ENCODE measurements around the gene CLSTN3. TPM values are rescaled to one million over a fixed set of nuclear protein-coding genes. Genes with fewer than 3 reads are reported as not detected.

Gene CLSTN3
- total and polyA plus RNA-seq, 2 of the 13 experiments (the other 11 are each of a cell fraction or from before 2014, with no cell fraction given), result 26.2 to 94.1 TPM

DNA sequence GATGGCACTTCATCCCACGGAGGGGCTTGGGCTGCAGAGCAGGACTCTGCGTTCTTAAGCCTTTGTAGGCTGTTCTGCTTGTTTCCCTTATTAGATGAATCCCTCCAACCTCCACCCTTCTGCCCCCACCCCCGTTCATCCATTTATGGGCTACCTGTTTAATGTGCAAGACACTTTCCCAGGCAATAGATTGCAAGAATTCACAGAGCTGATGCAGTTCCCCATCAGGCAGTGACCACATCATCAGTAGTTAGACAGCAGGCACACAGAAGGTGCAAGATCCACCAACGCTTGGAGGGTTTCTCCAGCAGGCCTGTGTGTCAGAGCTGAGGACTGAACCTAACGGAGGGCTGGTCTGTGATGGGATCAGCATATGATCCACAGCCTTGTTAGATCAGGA lies 36.7 kb upstream of the CLSTN3 start (continued):
- no peak for TF ChIP-seq CREB1 (IDR thresholded peaks at IDR 0.05)
- TF ChIP-seq CREB1 (CRISPR knock-in tag; IDR thresholded peaks at IDR 0.05), result no peak
- TF ChIP-seq TP53 (CRISPR knock-in tag; conservative IDR thresholded peaks at IDR 0.05), result no peak
- TF ChIP-seq PPARG (CRISPR knock-in tag; conservative IDR thresholded peaks at IDR 0.05), result no peak

DNA sequence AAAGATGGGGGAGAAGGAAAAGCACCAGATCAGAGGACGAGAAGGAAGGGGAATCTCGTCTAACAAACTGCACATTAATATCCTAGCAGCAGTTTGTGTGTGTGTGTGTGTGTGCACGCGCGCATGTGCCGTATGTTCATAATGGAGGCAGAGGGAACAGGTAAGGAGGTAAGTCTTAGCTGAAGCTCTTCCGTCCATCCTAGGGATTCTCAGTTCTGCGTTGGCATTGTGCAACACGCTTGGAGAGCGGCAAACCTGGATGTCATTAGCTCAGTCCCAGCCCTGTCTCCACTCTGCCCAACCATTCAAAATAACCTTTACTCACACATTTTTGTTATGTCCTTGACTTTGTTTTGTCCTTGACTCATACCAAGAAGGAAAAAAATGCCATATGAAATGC lies 36.3 kb upstream of the CLSTN3 start:
- in situ Hi-C loops (cut with HindIII; ENCODE audit: extremely low pct_ligation_motif_present, low pct_unique_long_range_greater_than_20kb), result loop anchor here (5.0 kb wide), 1 partner anchor 37 kb away; no protein-coding TSS in a partner anchor
- H3K9ac ChIP-seq (ENCODE audit: insufficient read depth, low read depth, low read length), result no peak overlapping the region
- BruUV-seq (replicated peaks), result no TSS peak
- no peak overlapping the region for H3K4me2 ChIP-seq (ENCODE audit: low read depth, low read length)
- no peak for ATAC-seq
- H3K36me3 ChIP-seq (replicated peaks in 1 of 2; ENCODE audit: control insufficient read depth in 1 of 2, insufficient read depth in 2 of 2, low read length in 2 of 2), result no peaks in the 10 kb centered on the region
- ChIA-PET CTCF (ENCODE audit: low intra/inter-chr PET ratio, low total read pairs) (interaction anchor here (5.0 kb wide), 1 partner anchor 33 kb away, joined by 45 read pairs; the partner anchor contains the start of gene C1S), POLR2A (interaction anchor here (0.9 to 3.6 kb wide), 3 partner anchors 14 to 150 kb away, joined by 3 to 34 read pairs (median 9); partner anchors contain the start of genes C12orf57, C1RL and RNU7-1)
- H3K79me2 ChIP-seq (ENCODE audit: insufficient read depth, low read length), result no peaks in the 10 kb centered on the region
- DNase-seq (ENCODE audit: low spot score), result no peak
- TF ChIP-seq RXRA (CRISPR knock-in tag; IDR thresholded peaks at IDR 0.05), result no peak
- TF ChIP-seq ZNF224 (CRISPR knock-in tag; IDR thresholded peaks at IDR 0.05), result no peak
- peak; percentile 68; the same call in 1 of the 2 replicates for TF ChIP-seq KDM2A (CRISPR knock-in tag; IDR thresholded peaks at IDR 0.05; ENCODE audit: borderline replicate concordance, low read depth)
- no peak for TF ChIP-seq GATAD1 (CRISPR knock-in tag; IDR thresholded peaks at IDR 0.05)
- peak; percentile 45 for TF ChIP-seq POLR2G (IDR thresholded peaks at IDR 0.05; ENCODE audit: low read depth, low read length)
- peak; percentile 67 for TF ChIP-seq CEBPG (CRISPR knock-in tag; IDR thresholded peaks at IDR 0.05)
- peak; percentile 17 for TF ChIP-seq AGO1 (IDR thresholded peaks at IDR 0.05; ENCODE audit: low read depth, low read length, poor library complexity, severe bottlenecking)
- TF ChIP-seq, protein P1, sequence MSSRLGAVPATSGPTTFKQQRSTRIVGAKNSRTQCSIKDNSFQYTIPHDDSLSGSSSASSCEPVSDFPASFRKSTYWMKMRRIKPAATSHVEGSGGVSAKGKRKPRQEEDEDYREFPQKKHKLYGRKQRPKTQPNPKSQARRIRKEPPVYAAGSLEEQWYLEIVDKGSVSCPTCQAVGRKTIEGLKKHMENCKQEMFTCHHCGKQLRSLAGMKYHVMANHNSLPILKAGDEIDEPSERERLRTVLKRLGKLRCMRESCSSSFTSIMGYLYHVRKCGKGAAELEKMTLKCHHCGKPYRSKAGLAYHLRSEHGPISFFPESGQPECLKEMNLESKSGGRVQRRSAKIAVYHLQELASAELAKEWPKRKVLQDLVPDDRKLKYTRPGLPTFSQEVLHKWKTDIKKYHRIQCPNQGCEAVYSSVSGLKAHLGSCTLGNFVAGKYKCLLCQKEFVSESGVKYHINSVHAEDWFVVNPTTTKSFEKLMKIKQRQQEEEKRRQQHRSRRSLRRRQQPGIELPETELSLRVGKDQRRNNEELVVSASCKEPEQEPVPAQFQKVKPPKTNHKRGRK (CRISPR knock-in tag; IDR thresholded peaks at IDR 0.05), result no peak
- TF ChIP-seq CEBPB (IDR thresholded peaks at IDR 0.05; ENCODE audit: borderline replicate concordance, low read depth, low read length), result peak; percentile 78; the same call in 1 of the 2 replicates
- TF ChIP-seq, protein P2, sequence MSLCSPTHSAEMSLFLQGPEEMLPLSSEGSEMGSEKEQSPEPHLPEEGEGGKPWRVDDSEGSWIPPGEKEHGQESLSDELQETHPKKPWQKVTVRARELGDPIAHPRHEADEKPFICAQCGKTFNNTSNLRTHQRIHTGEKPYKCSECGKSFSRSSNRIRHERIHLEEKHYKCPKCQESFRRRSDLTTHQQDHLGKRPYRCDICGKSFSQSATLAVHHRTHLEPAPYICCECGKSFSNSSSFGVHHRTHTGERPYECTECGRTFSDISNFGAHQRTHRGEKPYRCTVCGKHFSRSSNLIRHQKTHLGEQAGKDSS (CRISPR knock-in tag; IDR thresholded peaks at IDR 0.05; ENCODE audit: borderline replicate concordance, low read depth), result no peak
- TF ChIP-seq RBM22 (optimal IDR thresholded peaks at IDR 0.05; ENCODE audit: low read length), result peak; percentile 15
- 0 out of 4 replicates have a peak, but pooled peaks of 1 of the 2 experiments have one; percentile 9 for TF ChIP-seq POLR2A (IDR thresholded peaks at IDR 0.05; ENCODE audit: insufficient read depth in 1 of 2, low read depth in 2 of 2, low read length in 2 of 2)
- TF ChIP-seq ZNF703 (CRISPR knock-in tag; IDR thresholded peaks at IDR 0.05; ENCODE audit: borderline replicate concordance), result no peak
- TF ChIP-seq RARA (CRISPR knock-in tag; IDR thresholded peaks at IDR 0.05), result peak; percentile 19; the same call in 1 of the 2 replicates
- no peak for TF ChIP-seq CREM (IDR thresholded peaks at IDR 0.05)
- no peak for TF ChIP-seq CREM (CRISPR knock-in tag; IDR thresholded peaks at IDR 0.05)
- no peak overlapping the region for H3K27ac ChIP-seq (ENCODE audit: extremely low read length, insufficient read depth, low read length)
- FAIRE-seq, result no peak
- H3K27me3 ChIP-seq (ENCODE audit: control insufficient read depth in 1 of 2, insufficient read depth in 2 of 2, low read length in 2 of 2), result peaks cover 0 to 2% of the 10 kb centered on the region in 2 experiments; a peak in 1 of 5 replicates
- intact Hi-C loops (cut with micrococcal nuclease; ENCODE audit: unreplicated experiment), result loop anchor here (2.0 kb wide), 1 partner anchor 15 kb away; the partner anchor contains the start of gene C1RL
- H4K20me1 ChIP-seq (ENCODE audit: insufficient read depth, low read length), result no peaks in the 10 kb centered on the region; the same call in 1 of the 2 replicates
- no peak overlapping the region for H3K4me3 ChIP-seq (replicated peaks in 1 of 3; ENCODE audit: insufficient read depth in 1 of 3, low read depth in 2 of 3, low read length in 3 of 3)
- H3K9me3 ChIP-seq (ENCODE audit: low read length), result no peaks in the 10 kb centered on the region
- no peak overlapping the region for H2AFZ ChIP-seq (ENCODE audit: low read length)
- H3K4me1 ChIP-seq (ENCODE audit: insufficient read depth, low read length), result peaks cover 27% of the 10 kb centered on the region
- 52% methylated on average over 10 of the region's 10 CpGs for WGBS (ENCODE audit: low lambda C conversion rate)

Data from HepG2 (cell line).